SIG-M5 (cell line): ENCODE data around the gene COL20A1.

Source experiments
- DNase-seq: peaks from one replicate; lab custom pipeline; 2025; lab: John Stamatoyannopoulos, UW

Gene COL20A1

GRCh38 chr20:63278661-63279060 is 14.3 kb upstream of the COL20A1 start:
- no peak for DNase-seq

GRCh38 chr20:63279931-63280330 is 13.1 kb upstream of the COL20A1 start:
- no peak for DNase-seq

- DNase-seq: no peak
These were observed 12.6 kb upstream of the COL20A1 start for GRCh38 chr20:63280371-63280770.

GRCh38 chr20:63280929-63281545 is 11.9 kb upstream of the COL20A1 start:
- DNase-seq: no peak

- DNase-seq: no peak
These were observed 11.0 kb upstream of the COL20A1 start for GRCh38 chr20:63281742-63282665.

- no peak for DNase-seq
These were observed 10.0 kb upstream of the COL20A1 start for GRCh38 chr20:63282946-63283345.

GRCh38 chr20:63283397-63284082 is 9.4 kb upstream of the COL20A1 start:
- DNase-seq: no peak

- DNase-seq: no peak
These were observed 8.9 kb upstream of the COL20A1 start for GRCh38 chr20:63284083-63284440.

- no peak for DNase-seq
These were observed 8.4 kb upstream of the COL20A1 start for GRCh38 chr20:63284544-63284949.

GRCh38 chr20:63284981-63285524 is 7.9 kb upstream of the COL20A1 start:
- no peak for DNase-seq

- no peak for DNase-seq
These were observed 7.1 kb upstream of the COL20A1 start for GRCh38 chr20:63285636-63286615.

- DNase-seq: no peak
These were observed 5.9 kb upstream of the COL20A1 start for GRCh38 chr20:63286781-63287696.

GRCh38 chr20:63287697-63288580 is 5.0 kb upstream of the COL20A1 start:
- DNase-seq: no peak

- no peak for DNase-seq
These were observed 4.3 kb upstream of the COL20A1 start for GRCh38 chr20:63288581-63289251.

GRCh38 chr20:63289311-63290135 is 3.5 kb upstream of the COL20A1 start:
- no peak for DNase-seq

GRCh38 chr20:63290136-63290676 is 2.8 kb upstream of the COL20A1 start:
- no peak for DNase-seq

- no peak for DNase-seq
These were observed 2.1 kb upstream of the COL20A1 start for GRCh38 chr20:63290677-63291472.
